ENCODE measurements around the gene SUCLG2.

DNA sequence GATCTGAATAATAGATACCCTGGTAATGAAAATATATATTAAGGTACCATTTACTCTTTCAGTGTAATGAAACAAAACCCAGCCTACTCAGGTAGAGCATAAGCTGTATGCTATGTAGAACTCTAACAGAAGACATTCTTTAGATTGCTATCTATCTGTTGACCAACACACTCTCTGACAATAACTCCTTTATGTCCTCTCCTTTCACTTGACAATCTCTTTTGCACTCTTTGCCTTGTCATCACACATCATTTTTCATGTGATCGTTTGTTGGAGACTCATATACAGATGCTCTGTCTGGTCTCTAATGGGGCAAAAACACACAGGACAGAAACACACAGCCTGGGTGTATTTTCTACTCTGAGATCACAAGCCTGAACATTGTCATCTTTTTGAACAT, 35.4 kb upstream of the SUCLG2 start:
- TF ChIP-seq CTCF (IDR thresholded peaks at IDR 0.05) (no peak), POLR2A (IDR thresholded peaks at IDR 0.05) (no peak)
